Putamen (tissue), 1 donor: ENCODE results near the gene FHDC1.

Experiments used
- DNase-seq: peaks from one replicate; pipeline ENCODE4 v3.0.0-alpha.2; 2016; ENCODE audit warnings: low spot score

Gene FHDC1

DNA sequence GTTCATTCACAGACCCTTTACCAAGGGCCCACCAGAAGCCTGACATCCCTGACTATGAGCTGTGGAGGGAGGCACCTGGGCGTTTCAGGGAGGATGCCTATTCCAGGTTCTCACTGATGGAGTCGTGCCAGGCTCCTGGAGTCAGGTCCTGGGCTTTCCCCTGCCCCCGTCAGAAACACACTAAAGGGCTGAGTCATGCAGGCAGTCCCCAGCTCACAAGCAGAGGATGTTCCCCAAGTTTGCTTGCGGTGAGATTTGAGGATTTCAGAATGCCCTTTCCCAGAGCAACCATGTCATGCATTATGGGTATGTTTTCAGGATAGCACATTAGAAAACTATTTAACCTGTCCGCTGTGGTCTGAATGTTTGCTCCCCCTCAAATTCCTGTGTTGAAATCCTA is 45.2 kb downstream of the FHDC1 start:
- no peak for DNase-seq

GRCh38 chr4:152981842-152982241 is 45.7 kb downstream of the FHDC1 start:
- DNase-seq, result no peak

DNA sequence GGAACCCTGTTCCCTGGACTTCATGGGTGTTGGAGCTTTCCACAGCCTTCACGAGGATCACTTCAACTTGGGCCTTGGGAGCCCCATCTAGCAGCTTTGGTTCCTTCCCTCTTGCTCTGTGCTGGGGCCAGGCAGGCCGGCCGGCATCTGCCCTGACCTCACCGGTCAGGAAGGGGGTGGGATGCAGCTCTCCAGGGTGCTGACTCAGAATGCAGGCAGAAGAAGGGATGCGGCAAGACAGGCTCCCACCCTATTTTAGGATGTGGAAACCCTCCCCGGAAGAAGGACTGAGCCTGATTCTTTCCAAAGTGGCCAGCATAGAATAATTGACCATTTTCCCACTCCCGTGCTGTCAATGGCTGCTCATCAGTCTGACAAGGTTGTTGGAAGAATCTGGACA is 47.1 kb downstream of the FHDC1 start:
- DNase-seq, result no peak

DNA sequence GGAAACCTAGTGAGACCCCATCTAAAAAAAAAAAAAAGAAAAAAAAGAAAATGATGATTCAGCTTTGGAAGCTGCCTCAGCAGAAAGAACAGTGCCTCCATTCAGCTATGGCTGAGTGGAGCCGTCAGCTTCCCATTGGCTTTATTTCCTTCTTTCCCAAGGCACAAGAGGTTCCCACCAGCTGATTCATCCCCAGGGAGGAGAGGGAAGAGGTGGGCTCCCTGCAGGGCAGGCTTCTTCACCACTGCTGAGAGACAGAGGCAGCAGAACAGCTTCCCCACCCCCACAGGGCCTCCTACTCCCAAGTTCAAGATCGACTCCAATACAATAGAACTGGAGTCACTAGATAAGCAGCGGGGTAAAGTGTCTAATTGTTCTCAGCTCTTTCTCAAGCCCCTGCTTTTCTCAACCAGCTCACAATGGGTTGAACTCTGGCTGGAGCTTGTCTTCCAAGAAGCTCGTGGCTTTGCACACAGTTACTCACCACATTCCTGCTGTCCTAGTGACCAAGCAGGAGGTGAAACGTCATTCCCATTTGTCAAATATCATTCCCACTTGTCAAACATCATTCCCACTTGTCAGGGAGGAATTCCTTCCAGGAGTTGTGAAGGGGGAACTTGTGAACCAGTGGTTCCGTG is 47.8 kb downstream of the FHDC1 start:
- DNase-seq, result peak; percentile 66

DNA sequence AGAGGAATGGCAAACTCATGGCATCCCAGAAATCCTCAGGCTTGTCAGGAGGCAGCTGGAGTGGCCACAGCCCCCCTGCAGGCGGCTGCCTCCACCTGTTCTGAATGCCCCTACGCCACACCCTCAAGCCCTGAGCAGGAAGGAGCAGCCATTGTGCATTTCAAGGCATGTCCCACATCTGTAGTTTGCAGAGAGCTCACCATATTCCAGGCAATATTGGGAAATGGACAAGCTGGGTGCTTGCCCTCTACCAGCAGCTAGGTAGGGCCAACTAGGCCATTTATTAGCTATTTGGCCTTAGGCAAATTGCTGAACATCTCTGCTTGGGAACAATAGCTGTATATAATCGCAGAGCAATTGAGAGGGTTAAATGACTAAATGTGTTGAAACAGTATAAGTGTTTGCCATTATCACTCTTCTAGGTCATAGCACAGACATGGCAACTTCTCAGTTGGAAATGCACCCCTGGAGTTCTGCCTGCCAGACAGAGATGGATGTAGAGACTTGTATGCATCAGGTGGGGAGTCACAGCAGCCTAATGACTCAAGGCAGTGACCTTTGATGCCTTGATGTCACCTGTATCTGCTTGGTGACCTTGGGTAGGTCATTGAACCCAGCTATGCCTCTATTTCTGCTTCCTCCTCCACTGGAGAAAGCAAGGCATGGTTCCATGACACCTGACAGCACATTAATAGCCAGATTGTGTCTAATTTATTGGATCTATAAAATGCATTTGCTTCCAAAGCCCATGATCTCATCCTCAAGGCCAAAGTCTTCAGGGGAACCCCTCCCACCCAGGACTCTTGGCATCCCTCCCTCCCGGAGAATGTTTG is 52.8 kb downstream of the FHDC1 start:
- no peak for DNase-seq

- DNase-seq, result no peak
Measured at GRCh38 chr4:152989554-152989970, 53.4 kb downstream of the FHDC1 start.

- no peak for DNase-seq
Measured at GRCh38 chr4:152990471-152991131, 54.5 kb downstream of the FHDC1 start.

- no peak for DNase-seq
Measured at GRCh38 chr4:152991398-152991797, 55.3 kb downstream of the FHDC1 start.

GRCh38 chr4:152992027-152992426 is 55.9 kb downstream of the FHDC1 start:
- no peak for DNase-seq

DNA sequence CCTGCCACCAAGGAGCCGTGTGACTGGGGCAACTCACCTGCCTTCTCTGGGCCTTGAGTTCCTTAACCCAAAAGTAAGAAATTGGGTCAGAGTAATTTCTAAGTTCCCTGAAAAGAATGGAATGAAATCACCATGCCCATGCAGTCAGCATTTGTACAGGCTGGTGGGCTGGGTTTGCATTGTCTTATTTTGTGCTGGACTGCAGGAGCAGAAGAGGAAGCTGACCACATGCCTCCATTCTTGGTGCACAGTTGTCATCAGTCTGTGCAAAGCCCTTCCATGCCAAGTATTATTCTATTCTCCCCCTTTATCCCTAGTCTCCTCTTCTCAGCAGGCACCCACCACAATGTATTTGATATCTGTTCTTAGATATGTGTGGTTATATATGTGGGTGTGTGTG is 56.3 kb downstream of the FHDC1 start:
- no peak for DNase-seq

DNA sequence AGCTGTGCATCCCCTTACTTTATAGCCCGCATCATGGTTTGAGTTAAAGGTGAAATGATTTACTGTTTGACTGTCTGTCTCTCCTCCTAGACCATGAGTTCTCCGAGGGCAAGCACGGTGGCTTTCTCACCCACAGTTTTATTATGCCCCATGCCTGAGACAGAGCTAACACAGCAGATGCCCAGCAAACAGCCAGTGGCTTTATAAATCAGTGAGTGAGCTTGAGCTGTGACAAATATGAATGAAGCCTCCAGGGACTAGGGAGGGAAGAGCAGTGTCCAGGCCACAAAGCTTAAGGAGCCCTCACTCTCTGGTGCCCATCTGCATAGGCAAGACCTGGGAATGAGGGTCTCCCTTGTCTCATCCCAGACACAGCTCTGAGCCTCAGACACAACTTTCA is 57.9 kb downstream of the FHDC1 start:
- no peak for DNase-seq

DNA sequence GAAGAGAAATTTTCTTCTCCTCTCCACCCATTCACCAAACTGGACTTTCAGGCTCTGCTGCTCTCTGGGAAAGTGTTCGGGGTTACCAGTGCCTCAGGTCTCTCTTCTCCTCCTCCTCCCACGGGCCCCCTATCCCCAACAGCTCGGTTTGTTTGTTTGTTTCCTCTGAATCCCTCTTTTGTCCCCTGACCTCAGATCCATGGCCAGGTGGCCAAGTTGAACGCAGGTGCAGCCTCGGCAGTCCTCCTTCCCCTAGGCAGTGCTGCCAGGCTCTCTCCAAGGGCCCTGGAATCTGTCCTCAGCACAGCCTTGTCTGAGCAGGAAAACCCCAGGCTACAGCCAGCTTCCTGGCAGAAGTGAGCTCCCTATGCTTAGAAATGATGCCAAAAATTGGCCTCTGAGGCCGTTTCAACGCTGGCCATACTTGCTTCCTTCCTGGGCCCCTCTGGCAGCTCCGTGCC is 60.0 kb downstream of the FHDC1 start:
- no peak for DNase-seq

DNA sequence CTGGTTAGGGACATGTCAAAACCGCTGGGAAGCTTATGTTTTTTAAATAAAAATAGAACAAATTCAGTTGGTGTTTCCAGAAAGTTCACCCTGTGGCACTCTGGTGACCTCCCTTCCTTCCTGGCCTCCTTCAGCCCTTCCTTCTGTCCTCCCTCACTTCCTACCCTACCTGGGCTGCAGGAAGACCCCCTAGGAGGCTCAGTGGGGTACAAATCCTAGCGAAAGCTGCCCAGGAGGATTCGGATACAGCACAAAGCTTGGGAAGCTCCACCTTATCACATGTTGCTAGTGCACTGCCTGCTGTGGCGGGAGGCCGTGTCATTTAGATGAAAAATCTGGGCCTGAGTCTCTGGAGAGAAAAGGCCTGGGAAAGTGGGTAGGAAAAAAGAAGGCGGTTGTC is 60.5 kb downstream of the FHDC1 start:
- no peak for DNase-seq

DNA sequence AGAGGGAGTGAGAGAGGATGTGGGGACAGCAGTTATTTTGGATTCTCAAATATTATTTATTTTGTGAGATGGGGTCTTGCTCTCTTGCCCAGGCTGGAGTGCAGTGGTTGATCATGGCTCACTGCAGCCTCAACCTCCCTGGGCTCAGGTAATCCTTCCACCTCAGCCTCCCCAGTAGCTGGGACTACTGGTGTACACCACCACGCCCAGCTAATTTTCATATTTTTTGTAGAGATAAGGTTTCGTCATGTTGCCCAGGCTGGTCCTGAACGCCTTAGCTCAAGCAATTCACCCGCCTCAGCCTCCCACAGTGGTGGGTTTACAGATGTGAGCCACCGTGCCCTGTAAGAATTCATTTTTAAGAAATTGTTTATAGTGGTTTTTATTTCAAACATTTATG is 61.2 kb downstream of the FHDC1 start:
- DNase-seq, result no peak

GRCh38 chr4:152997771-152998487 is 61.8 kb downstream of the FHDC1 start:
- no peak for DNase-seq

- DNase-seq, result no peak
Measured at GRCh38 chr4:152998861-152999260, 62.7 kb downstream of the FHDC1 start.

- DNase-seq, result no peak
Measured at GRCh38 chr4:152999346-153000075, 63.4 kb downstream of the FHDC1 start.

DNA sequence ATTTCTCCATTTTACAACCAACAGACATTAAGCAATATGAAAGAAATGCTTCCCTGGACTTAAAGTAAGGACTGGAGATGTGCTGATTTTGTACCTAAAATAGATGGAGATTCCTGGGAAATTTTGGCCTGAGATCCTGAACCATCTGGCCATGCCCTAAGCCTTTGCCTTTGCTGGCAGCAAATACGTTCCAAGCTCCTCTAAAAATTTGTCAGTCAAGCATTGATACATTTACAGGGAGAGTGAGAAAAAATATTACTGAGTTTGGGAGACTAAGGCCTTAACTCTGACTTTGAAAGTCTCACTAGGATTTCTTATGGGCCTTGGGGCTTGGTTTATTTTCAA is 63.9 kb downstream of the FHDC1 start:
- no peak for DNase-seq

DNA sequence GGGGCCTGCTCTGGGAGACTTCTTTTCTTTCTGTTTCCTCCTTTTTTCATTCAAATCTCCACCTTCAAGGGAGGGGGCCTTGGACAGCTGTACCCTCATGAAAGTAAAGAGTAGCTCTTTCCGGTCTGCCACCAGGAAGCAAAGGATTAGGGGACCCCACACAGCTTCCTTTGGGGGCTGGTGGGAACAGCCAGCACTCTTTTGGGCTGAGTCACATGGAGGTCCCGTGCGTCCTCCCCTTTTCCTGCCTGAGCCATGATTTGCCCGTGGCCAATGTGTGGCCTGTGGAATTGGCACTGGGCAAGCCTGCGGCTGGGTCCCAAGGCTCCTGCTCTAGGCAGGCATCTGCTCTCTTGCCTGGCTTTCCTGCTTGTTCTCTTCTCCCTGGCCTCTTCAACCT is 65.5 kb downstream of the FHDC1 start:
- DNase-seq, result no peak

- DNase-seq, result no peak
Measured at GRCh38 chr4:153002110-153002509, 66.0 kb downstream of the FHDC1 start.

DNA sequence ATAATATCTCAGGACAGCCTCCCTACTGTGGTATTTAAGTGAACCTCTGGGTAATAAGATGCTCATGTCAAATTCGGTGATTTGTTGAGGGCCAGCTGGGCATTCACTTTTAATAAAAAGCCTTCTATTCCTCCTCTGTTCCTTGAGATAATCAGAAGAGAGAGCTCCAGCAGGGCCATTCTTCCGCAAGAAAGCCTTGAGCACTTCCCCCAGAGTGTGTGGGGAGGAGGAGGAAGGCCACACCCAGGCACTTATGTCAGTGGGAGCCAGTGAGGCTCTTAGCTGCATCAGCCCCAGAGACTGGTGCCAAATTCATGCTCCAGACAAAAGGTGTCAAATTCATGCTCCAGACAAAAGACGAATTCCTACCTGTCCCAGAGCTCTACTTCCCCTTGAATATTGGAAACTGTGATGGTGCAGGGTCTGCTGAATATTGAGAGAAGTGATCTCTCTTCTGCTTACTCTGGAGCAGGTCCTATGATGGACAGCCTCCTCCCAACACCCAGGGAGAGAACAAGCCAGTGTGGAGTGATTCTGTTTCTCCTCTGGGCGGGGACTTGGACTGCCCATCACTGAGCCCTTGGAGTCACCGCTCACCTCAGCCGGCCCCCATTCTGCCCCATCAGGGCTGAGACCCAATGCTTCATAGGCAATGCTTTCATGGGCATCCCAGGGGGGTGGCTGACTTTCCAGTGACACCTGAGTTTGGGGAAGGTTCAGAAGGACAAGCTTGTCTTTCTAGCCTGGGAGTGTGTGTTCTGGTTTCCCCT is 68.1 kb downstream of the FHDC1 start:
- no peak for DNase-seq
